Osteocyte (in vitro differentiated cells): ENCODE data around the gene TBPL2. TPM values are rescaled to one million over a fixed set of nuclear protein-coding genes. Genes with fewer than 3 reads are reported as not detected.

ENCODE experiments used
- DNase-seq: peaks from one replicate; pipeline ENCODE4 v3.0.0; 2021; ENCODE audit warnings: mixed read lengths; ENCODE audit not compliant: unreplicated experiment; ENCODE audit errors: extremely low spot score
- H3K27ac Mint-ChIP-seq: one replicate; pipeline ENCODE4 v1.8.0; 2021; ENCODE audit warnings: mild to moderate bottlenecking, mixed read lengths; ENCODE audit not compliant: unreplicated experiment
- H3K27me3 Mint-ChIP-seq: one replicate; pipeline ENCODE4 v1.8.0; 2021; ENCODE audit warnings: mixed read lengths; ENCODE audit not compliant: unreplicated experiment
- H3K36me3 Mint-ChIP-seq: one replicate; pipeline ENCODE4 v1.8.0; 2021; ENCODE audit warnings: mixed read lengths; ENCODE audit not compliant: unreplicated experiment
- H3K4me1 Mint-ChIP-seq: one replicate; pipeline ENCODE4 v1.8.0; 2021; ENCODE audit warnings: mixed read lengths; ENCODE audit not compliant: unreplicated experiment
- H3K4me3 Mint-ChIP-seq: one replicate; pipeline ENCODE4 v1.8.0; 2021; ENCODE audit warnings: mild to moderate bottlenecking, moderate library complexity, mixed read lengths; ENCODE audit not compliant: unreplicated experiment
- H3K9me3 Mint-ChIP-seq: one replicate; pipeline ENCODE4 v1.8.0; 2021; ENCODE audit warnings: mixed read lengths; ENCODE audit not compliant: unreplicated experiment
- CTCF ChIP-seq: fragments of 200-600 bp; sonication (generic); IDR thresholded peaks from 2 replicates; pipeline ENCODE4 v1.5.0; 2021; ENCODE audit warnings: antibody characterized with exemption, mild to moderate bottlenecking, moderate library complexity
- total RNA-seq: library from RNA; stranded (reverse); gene quantifications from 2 replicates; pipeline ENCODE4 v1.2.1, GENCODE V29; 2021

The TBPL2 gene
- total RNA-seq, 1 donor from 2014 or later: not detected

DNA sequence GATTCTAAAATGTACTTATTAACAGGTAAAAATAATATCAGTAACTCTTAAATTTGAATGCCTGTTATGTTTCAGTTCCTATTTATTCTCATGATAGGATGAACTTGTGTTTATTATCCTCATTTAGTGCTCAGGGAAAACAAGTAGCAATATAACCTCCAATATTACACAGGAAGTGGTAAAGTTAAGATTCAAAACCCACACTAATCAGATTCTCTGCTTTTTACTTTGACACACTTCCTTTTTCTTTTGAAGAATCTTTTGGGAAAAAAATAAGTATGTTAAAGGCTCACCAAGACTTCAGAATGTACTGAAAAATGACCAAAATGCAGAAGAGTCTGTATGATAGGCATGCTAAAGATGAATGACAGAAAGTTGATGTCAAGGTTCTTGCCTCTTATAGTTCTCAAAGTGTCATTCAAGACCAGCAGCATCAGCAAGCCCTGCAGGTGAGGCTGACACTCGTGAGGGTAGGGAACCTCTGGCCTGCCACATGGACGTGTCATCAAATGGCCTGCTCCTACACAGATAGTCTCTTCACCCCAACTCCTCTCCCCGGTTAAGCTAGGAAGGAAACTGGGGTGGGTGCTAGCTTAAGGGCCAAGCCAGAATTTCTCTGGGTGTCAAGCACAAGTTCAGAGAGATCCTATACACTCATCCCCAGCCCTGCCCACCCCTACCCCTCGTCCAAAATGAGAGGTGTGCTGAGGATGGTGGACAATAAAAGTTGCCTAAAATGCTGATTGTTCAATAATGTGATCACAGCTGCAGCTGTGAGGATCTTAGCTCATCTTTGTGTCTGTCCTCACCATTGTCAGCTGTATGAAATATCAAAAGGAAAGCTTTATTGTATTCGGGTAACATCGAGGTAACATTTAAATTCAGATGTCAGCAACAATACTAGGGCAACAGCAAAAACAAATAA, 6.3 kb downstream of the TBPL2 start:
- no peak for DNase-seq
- Mint-ChIP-seq H3K4me3 (no peak overlapping the region), H3K4me1 (peaks cover 4% of the 10 kb centered on the region), H3K27me3 (peaks cover 61% of the 10 kb centered on the region), H3K27ac (no peak overlapping the region), H3K36me3 (no peaks in the 10 kb centered on the region), H3K9me3 (no peaks in the 10 kb centered on the region)
- no peak for TF ChIP-seq CTCF

DNA sequence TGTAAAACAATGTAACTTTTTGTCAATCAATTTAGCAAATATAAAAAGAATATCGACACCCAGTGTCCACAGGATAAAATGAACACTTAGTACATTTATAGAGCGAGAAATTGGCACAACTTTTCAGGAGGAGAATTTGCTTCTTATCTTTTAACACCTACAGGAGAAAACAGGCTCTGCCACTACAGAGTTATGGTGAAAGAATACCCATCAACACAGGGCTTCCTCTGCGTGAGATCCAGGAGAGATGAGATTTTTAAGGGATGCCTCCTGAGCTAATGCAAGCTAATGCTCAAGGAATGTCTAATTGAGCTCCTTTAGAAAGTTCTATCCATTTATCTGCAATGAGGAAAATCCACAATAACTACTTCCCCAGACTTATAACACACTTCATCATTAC, 7.8 kb downstream of the TBPL2 start:
- no peaks in the 10 kb centered on the region for H3K9me3 Mint-ChIP-seq
- no peaks in the 10 kb centered on the region for H3K4me1 Mint-ChIP-seq
- no peak for TF ChIP-seq CTCF
- no peaks in the 10 kb centered on the region for H3K36me3 Mint-ChIP-seq
- H3K4me3 Mint-ChIP-seq: no peak overlapping the region
- H3K27ac Mint-ChIP-seq: no peak overlapping the region
- DNase-seq: no peak
- H3K27me3 Mint-ChIP-seq: peaks cover 54% of the 10 kb centered on the region

DNA sequence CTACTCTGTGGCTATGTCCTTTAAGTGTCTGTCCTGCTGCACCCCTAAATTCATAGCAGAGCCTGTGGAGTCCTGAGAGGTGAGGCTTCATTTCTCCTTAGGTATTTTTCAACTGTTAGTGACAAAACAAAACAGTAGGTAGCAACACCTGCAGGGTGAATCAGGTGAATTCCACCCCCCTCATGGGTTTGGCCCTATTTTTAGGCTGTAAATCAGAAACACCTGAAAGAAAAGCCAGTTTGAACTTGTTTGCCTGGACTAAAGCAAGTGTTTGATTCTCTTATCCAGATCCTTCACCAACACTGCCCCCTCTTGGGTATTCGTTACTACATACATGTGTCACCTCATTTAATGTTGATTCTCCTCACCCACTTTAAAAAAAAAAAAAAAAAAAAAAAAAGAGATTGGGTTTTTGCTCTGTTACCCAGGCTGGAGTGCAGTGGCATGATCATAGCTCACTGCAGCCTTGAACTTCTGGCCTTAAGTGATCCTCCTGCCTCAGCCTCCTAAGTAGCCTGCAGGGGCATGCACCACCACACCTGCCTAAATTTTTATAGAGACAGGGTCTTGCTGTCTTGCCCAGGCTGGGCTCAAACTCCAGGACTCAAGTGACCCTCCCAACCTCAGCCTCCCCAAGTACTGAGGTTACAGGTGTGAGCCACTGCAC, 10.3 kb downstream of the TBPL2 start:
- Mint-ChIP-seq H3K4me3 (no peak overlapping the region), H3K4me1 (no peaks in the 10 kb centered on the region), H3K27me3 (peaks cover 59% of the 10 kb centered on the region), H3K36me3 (no peaks in the 10 kb centered on the region), H3K9me3 (no peaks in the 10 kb centered on the region), H3K27ac (no peak overlapping the region)
- DNase-seq: no peak
- peak; percentile 54 for TF ChIP-seq CTCF

GRCh38 chr14:55427439-55427838, 13.0 kb downstream of the TBPL2 start:
- Mint-ChIP-seq H3K27me3 (peaks cover 54% of the 10 kb centered on the region), H3K27ac (no peak overlapping the region), H3K4me1 (no peaks in the 10 kb centered on the region), H3K4me3 (no peak overlapping the region), H3K36me3 (no peaks in the 10 kb centered on the region), H3K9me3 (no peaks in the 10 kb centered on the region)
- no peak for TF ChIP-seq CTCF
- no peak for DNase-seq

- no peaks in the 10 kb centered on the region for H3K36me3 Mint-ChIP-seq
- no peak for TF ChIP-seq CTCF
- H3K4me1 Mint-ChIP-seq: no peaks in the 10 kb centered on the region
- DNase-seq: no peak
- no peak overlapping the region for H3K27ac Mint-ChIP-seq
- H3K9me3 Mint-ChIP-seq: no peaks in the 10 kb centered on the region
- H3K4me3 Mint-ChIP-seq: no peak overlapping the region
- H3K27me3 Mint-ChIP-seq: peaks cover 52% of the 10 kb centered on the region
Observed at GRCh38 chr14:55426891-55427290, 13.5 kb downstream of the TBPL2 start.
